OCI-LY7 (cell line): ENCODE data around the gene C3orf33. TPM values are rescaled to one million over a fixed set of nuclear protein-coding genes. Genes with fewer than 3 reads are reported as not detected.

ENCODE experiments used
- BruUV-seq: library from RNA; stranded (reverse); fragments of 400-500 nt; replicated peaks from 2 replicates; lab custom pipeline; 2021; lab: Mats Ljungman, UMichigan
- CTCF ChIA-PET: fragments of 300-600 bp; sonication (Branson Sonifier 250); formaldehyde crosslinking; loops from one replicate; lab custom pipeline; 2022; ENCODE audit warnings: antibody characterized with exemption; ENCODE audit not compliant: unreplicated experiment; lab: Charles Lee
- POLR2A ChIA-PET: fragments of 300-600 bp; sonication (Branson Sonifier 250); formaldehyde crosslinking; loops from one replicate; lab custom pipeline; 2022; ENCODE audit warnings: antibody characterized with exemption; lab: Charles Lee
- DNase-seq: peaks from one replicate; pipeline ENCODE4 v3.0.0-alpha.2; 2015; ENCODE audit warnings: low spot score
- H2AFZ ChIP-seq: fragments of 200-600 bp; sonication (generic), shearing (Covaris generic); 2 replicates; pipeline ENCODE4 v1.6.1; 2014; ENCODE audit warnings: mild to moderate bottlenecking, antibody characterized with exemption, low read length, moderate library complexity
- H3K27ac ChIP-seq: fragments of 200-600 bp; sonication (generic); 2 replicates; pipeline ENCODE4 v1.5.1; 2014; ENCODE audit warnings: mixed run types, low read depth, mild to moderate bottlenecking, moderate library complexity, low read length, inconsistent platforms; ENCODE audit not compliant: poor library complexity, severe bottlenecking
- H3K36me3 ChIP-seq: fragments of 200-600 bp; sonication (generic); 2 replicates; pipeline ENCODE4 v1.6.1; 2014; ENCODE audit warnings: mild to moderate bottlenecking, antibody characterized with exemption, low read length, moderate library complexity, mixed read lengths; ENCODE audit not compliant: insufficient read depth
- H3K4me1 ChIP-seq: fragments of 200-600 bp; sonication (generic); 2 replicates; pipeline ENCODE4 v1.5.1; 2014; ENCODE audit warnings: mild to moderate bottlenecking, low read length; ENCODE audit not compliant: insufficient read depth, poor library complexity, severe bottlenecking
- H3K4me2 ChIP-seq: fragments of 200-600 bp; sonication (generic); 2 replicates; pipeline ENCODE4 v1.6.1; 2014; ENCODE audit warnings: mild to moderate bottlenecking, low read length
- H3K4me3 ChIP-seq: fragments of 200-600 bp; sonication (generic); 2 replicates; pipeline ENCODE4 v1.5.1; 2014; ENCODE audit warnings: mild to moderate bottlenecking, low read depth, low read length; ENCODE audit not compliant: poor library complexity, severe bottlenecking
- H3K79me2 ChIP-seq: fragments of 200-600 bp; sonication (generic); 2 replicates; pipeline ENCODE4 v1.6.1; 2016; ENCODE audit warnings: low read depth, mild to moderate bottlenecking, low read length, moderate library complexity, mixed read lengths; ENCODE audit not compliant: insufficient read depth
- H3K9me2 ChIP-seq: fragments of 200-600 bp; sonication (generic); 2 replicates; pipeline ENCODE4 v1.6.1; 2016; ENCODE audit warnings: mild to moderate bottlenecking, low read length, mixed read lengths; ENCODE audit not compliant: insufficient read depth
- H3K9me3 ChIP-seq: fragments of 200-600 bp; sonication (generic); 2 replicates; pipeline ENCODE4 v1.6.1; 2014; ENCODE audit warnings: mild to moderate bottlenecking, mixed run types, low read length, mixed read lengths
- H4K20me1 ChIP-seq: fragments of 200-600 bp; sonication (generic); 2 replicates; pipeline ENCODE4 v1.6.1; 2014; ENCODE audit warnings: mild to moderate bottlenecking, antibody characterized with exemption, low read length, moderate library complexity, mixed read lengths; ENCODE audit not compliant: insufficient read depth
- EZH2phosphoT487 ChIP-seq: fragments of 200-600 bp; sonication (generic); IDR thresholded peaks from 2 replicates; pipeline ENCODE4 v1.6.1; 2018; ENCODE audit warnings: low read depth, borderline replicate concordance, mild to moderate bottlenecking, mixed run types, antibody characterized with exemption, low read length, moderate library complexity, mixed read lengths
- intact Hi-C: fragments of 100-400 bp; cut with micrococcal nuclease; formaldehyde crosslinking; loops from one replicate; pipeline ENCODE4 v1.10.0; 2022; ENCODE audit not compliant: unreplicated experiment
- total RNA-seq, 2 experiments: library from RNA; depleted of rRNA in 1 of 2; stranded (reverse); fragments of >200 nt in 1 of 2; shearing (Covaris generic) in 1 of 2; gene quantifications; 2 replicates each; pipeline ENCODE4 v1.2.3, GENCODE V29; 2014 to 2022
- TF ChIP-seq, protein P1 (sequence below): fragments of 200-600 bp; sonication (generic); conservative IDR thresholded peaks from 2 replicates; pipeline ENCODE4 v1.5.1; 2014; ENCODE audit warnings: mild to moderate bottlenecking, antibody characterized with exemption, low read length, moderate library complexity, mixed read lengths

The C3orf33 gene
- total RNA-seq, 2 experiments from 2014 or later = 0.38 to 0.40 TPM

DNA sequence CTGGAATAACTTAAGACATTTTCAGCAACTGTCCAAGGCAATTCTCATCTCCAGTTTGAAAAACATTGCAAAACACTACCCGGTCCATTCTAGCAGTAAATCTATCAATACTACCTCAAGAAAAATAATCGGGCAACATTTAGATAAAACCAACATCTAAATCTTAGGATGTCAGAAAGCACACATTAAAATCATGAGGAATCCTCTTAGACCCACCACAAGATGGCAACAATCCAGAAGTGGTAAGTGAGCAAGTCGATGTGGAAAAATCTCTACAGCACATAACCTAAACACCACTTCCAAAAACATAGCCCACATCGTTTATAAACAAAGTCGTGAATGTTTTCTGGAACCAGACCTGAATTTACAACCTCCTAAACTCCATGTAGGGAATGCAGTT is 66.9 kb downstream of the C3orf33 start:
- ChIA-PET POLR2A (no interaction called here), CTCF (no interaction called here)
- intact Hi-C loops = loop anchor here (1.0 kb wide), 1 partner anchor 121 kb away; no protein-coding TSS in a partner anchor
- H3K4me2 ChIP-seq = no peak overlapping the region
- no peak for TF ChIP-seq EZH2phosphoT487
- TF ChIP-seq, protein P1, sequence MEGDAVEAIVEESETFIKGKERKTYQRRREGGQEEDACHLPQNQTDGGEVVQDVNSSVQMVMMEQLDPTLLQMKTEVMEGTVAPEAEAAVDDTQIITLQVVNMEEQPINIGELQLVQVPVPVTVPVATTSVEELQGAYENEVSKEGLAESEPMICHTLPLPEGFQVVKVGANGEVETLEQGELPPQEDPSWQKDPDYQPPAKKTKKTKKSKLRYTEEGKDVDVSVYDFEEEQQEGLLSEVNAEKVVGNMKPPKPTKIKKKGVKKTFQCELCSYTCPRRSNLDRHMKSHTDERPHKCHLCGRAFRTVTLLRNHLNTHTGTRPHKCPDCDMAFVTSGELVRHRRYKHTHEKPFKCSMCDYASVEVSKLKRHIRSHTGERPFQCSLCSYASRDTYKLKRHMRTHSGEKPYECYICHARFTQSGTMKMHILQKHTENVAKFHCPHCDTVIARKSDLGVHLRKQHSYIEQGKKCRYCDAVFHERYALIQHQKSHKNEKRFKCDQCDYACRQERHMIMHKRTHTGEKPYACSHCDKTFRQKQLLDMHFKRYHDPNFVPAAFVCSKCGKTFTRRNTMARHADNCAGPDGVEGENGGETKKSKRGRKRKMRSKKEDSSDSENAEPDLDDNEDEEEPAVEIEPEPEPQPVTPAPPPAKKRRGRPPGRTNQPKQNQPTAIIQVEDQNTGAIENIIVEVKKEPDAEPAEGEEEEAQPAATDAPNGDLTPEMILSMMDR = peak; percentile 57
- no peaks in the 10 kb centered on the region for H3K9me3 ChIP-seq
- no peaks in the 10 kb centered on the region for H3K79me2 ChIP-seq
- no peaks in the 10 kb centered on the region for H4K20me1 ChIP-seq
- no peak overlapping the region for H2AFZ ChIP-seq
- no peaks in the 10 kb centered on the region for H3K9me2 ChIP-seq
- no peak overlapping the region for H3K27ac ChIP-seq
- peak; percentile 26 for DNase-seq
- no peaks in the 10 kb centered on the region for H3K4me1 ChIP-seq
- H3K36me3 ChIP-seq = no peaks in the 10 kb centered on the region
- H3K4me3 ChIP-seq = no peak overlapping the region
- BruUV-seq = no TSS peak

DNA sequence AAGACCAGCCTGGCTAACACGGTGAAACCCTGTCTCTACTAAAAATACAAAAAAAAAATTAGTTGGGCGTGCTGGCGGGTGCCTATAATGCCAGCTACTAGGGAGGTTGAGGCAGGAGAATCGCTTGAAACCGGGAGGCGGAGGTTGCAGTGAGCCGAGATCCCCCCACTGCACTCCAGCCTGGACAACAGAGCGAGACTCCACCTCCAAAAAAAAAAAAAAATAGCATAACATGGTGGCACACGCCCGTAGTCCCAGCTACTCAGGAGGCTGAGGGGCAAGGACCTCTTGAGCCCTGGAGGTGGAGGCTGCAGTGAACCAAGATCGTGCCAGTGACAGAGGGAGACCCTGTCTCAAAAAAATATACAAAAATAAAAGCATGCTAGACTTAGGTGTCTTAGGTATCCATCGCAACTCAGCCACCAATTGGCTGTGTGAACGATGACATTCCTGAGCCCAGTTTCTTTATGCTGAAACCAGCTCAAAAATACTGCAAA is 67.5 kb downstream of the C3orf33 start:
- Histone ChIP-seq H3K9me3 (no peaks in the 10 kb centered on the region), H3K4me1 (no peaks in the 10 kb centered on the region), H4K20me1 (no peaks in the 10 kb centered on the region), H3K4me3 (no peak overlapping the region), H2AFZ (no peak overlapping the region), H3K9me2 (no peaks in the 10 kb centered on the region), H3K36me3 (no peaks in the 10 kb centered on the region), H3K27ac (no peak overlapping the region), H3K79me2 (no peaks in the 10 kb centered on the region), H3K4me2 (no peak overlapping the region)
- intact Hi-C loops = loop anchor here (1.0 kb wide), 1 partner anchor 122 kb away; no protein-coding TSS in a partner anchor
- POLR2A ChIA-PET = interaction anchor here (0.5 kb wide), 1 partner anchor 77 kb away, joined by 4 read pairs; no protein-coding TSS in a partner anchor
- DNase-seq = no peak
- no TSS peak for BruUV-seq
- no peak for TF ChIP-seq EZH2phosphoT487
- TF ChIP-seq, protein P1 = no peak
- CTCF ChIA-PET = no interaction called here

DNA sequence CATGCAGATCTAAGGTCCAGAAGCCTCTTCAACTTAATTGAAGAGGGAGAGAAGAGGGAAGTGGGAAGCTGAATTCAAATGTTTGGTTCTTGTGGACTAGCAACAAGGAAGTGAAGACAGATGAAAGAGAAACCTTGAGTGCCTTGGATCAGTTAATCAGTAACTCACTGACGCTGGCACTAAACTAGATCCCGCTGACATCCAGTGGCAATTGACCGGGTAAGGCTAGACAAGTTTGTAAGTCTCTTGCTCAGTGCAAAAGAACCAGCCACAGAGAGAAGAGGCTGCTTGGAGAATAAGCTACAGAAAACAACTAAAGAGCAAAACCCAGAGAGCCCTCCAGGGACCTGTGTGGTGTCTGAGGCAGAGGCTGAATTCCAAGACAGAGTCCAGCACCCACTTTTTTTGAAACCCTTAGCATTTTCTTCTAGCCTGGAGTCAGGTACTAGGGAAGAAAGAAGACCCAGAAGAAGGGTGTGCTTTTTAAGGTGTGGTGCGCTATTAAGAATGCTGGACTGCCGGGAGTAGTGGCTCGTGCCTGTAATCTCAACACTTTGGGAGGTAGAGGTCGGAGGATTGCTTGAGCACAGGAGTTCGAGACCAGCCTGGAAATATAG is 68.1 kb downstream of the C3orf33 start:
- no peaks in the 10 kb centered on the region for H3K4me1 ChIP-seq
- no peak overlapping the region for H3K27ac ChIP-seq
- H2AFZ ChIP-seq = 0 out of 2 replicates have a peak overlapping the region, but pooled peaks have one; percentile 5
- H3K4me2 ChIP-seq = no peak overlapping the region
- BruUV-seq = no TSS peak
- TF ChIP-seq, protein P1 = no peak
- TF ChIP-seq EZH2phosphoT487 = no peak
- DNase-seq = no peak
- no peaks in the 10 kb centered on the region for H3K79me2 ChIP-seq
- no peaks in the 10 kb centered on the region for H3K9me3 ChIP-seq
- H3K4me3 ChIP-seq = no peak overlapping the region
- ChIA-PET CTCF (no interaction called here), POLR2A (interaction anchor here (0.5 kb wide), 1 partner anchor 77 kb away, joined by 4 read pairs; no protein-coding TSS in a partner anchor)
- intact Hi-C loops = no loop called here
- H3K9me2 ChIP-seq = no peaks in the 10 kb centered on the region
- no peaks in the 10 kb centered on the region for H3K36me3 ChIP-seq
- no peaks in the 10 kb centered on the region for H4K20me1 ChIP-seq
